Stimulated activated CD4-positive, alpha-beta T cell treated with anti-CD3 and anti-CD28 coated beads, Interleukin-4, amount 100 ng/mL, for 1 hour (primary cell): ENCODE measurements around the gene PLXNA3.
"Not testable (repeated sequence)": the region's sequence is repeated elsewhere in the genome, so short reads cannot be mapped to it uniquely, and the experiment has no call there.

Experiments used
- DNase-seq: peaks from one replicate; pipeline ENCODE4 v3.0.0-alpha.2; 2020

Gene PLXNA3

GRCh38 chrX:154482786-154483185 lies 24.7 kb downstream of the PLXNA3 start:
- DNase-seq = no peak

- DNase-seq = no peak
Measured at GRCh38 chrX:154483325-154483724, 25.2 kb downstream of the PLXNA3 start.

- no peak for DNase-seq
Measured at GRCh38 chrX:154484255-154485149, 26.4 kb downstream of the PLXNA3 start.

- no peak for DNase-seq
Measured at GRCh38 chrX:154485150-154486051, 27.3 kb downstream of the PLXNA3 start.

- DNase-seq = peak; percentile 28
Measured at GRCh38 chrX:154486052-154486395, 27.9 kb downstream of the PLXNA3 start.

- DNase-seq = peak; percentile 62
Measured at GRCh38 chrX:154486396-154487207, 28.5 kb downstream of the PLXNA3 start, which contains the start of gene UBL4A. UBL4A (minus strand) TSS chrX:154486615; CDS start chrX:154486584, 31 bp downstream.

GRCh38 chrX:154487518-154488290 lies 29.6 kb downstream of the PLXNA3 start:
- no peak for DNase-seq

GRCh38 chrX:154488336-154489075 lies 30.4 kb downstream of the PLXNA3 start:
- no peak for DNase-seq

- DNase-seq = no peak
Measured at GRCh38 chrX:154489182-154489581, 31.1 kb downstream of the PLXNA3 start.

- DNase-seq = peak; percentile 17
Measured at GRCh38 chrX:154490021-154490413, 31.9 kb downstream of the PLXNA3 start.

GRCh38 chrX:154490414-154491083 lies 32.5 kb downstream of the PLXNA3 start, which contains the start of gene SLC10A3:
SLC10A3 (minus strand) TSS chrX:154490629; CDS start chrX:154488940, 1,689 bp downstream.
- DNase-seq = peak; percentile 84

GRCh38 chrX:154494715-154495114 lies 36.6 kb downstream of the PLXNA3 start:
- no peak for DNase-seq

GRCh38 chrX:154495472-154495922 lies 37.4 kb downstream of the PLXNA3 start:
- no peak for DNase-seq

- DNase-seq = not testable (repeated sequence)
Measured at GRCh38 chrX:154496591-154497137, 38.6 kb downstream of the PLXNA3 start.

- DNase-seq = not testable (repeated sequence)
Measured at GRCh38 chrX:154501423-154501822, 43.3 kb downstream of the PLXNA3 start.

- no peak for DNase-seq
Measured at GRCh38 chrX:154502098-154502497, 44.0 kb downstream of the PLXNA3 start.

GRCh38 chrX:154502989-154503388 lies 44.9 kb downstream of the PLXNA3 start:
- no peak for DNase-seq

- no peak for DNase-seq
Measured at GRCh38 chrX:154505734-154506133, 47.7 kb downstream of the PLXNA3 start.

GRCh38 chrX:154506483-154507332 lies 48.6 kb downstream of the PLXNA3 start:
- no peak for DNase-seq
